OCI-LY3 (cell line): ENCODE data around the gene NEK2.

ENCODE experiments used
- H2AFZ ChIP-seq: fragments of 200-600, 300-600 bp; shearing (Covaris generic); 2 replicates; pipeline ENCODE4 v1.6.0; 2014; ENCODE audit warnings: antibody characterized with exemption, low read depth, low read length
- H3K27ac ChIP-seq: fragments of 200-600, 300-600 bp; sonication (generic); 2 replicates; pipeline ENCODE4 v1.5.1; 2014; ENCODE audit warnings: mild to moderate bottlenecking, low read length, moderate library complexity, mixed read lengths
- H3K27me3 ChIP-seq: fragments of 200-600, 300-600 bp; sonication (generic); 2 replicates; pipeline ENCODE4 v1.6.1; 2014; ENCODE audit warnings: low read depth, low read length, mixed read lengths
- H3K36me3 ChIP-seq: fragments of 200-600, 300-600 bp; sonication (generic); replicated peaks from 2 replicates; pipeline ENCODE3; 2014; ENCODE audit warnings: low read depth, low read length, mixed read lengths
- H3K4me1 ChIP-seq: fragments of 300-600, 200-600 bp; sonication (generic); 2 replicates; pipeline ENCODE4 v1.6.1; 2014; ENCODE audit warnings: low read length, mixed read lengths
- H3K4me2 ChIP-seq: fragments of 200-600, 300-600 bp; sonication (generic); 2 replicates; pipeline ENCODE4 v1.6.1; 2014; ENCODE audit warnings: low read length, mixed read lengths
- H3K4me3 ChIP-seq: fragments of 300-600, 200-600 bp; sonication (generic); 2 replicates; pipeline ENCODE4 v1.5.1; 2014; ENCODE audit warnings: antibody characterized with exemption, mild to moderate bottlenecking, low read length, moderate library complexity
- H3K79me2 ChIP-seq: fragments of 300-600, 200-600 bp; shearing (Covaris generic); 2 replicates; pipeline ENCODE4 v1.6.1; 2014; ENCODE audit warnings: mild to moderate bottlenecking, low read length, mixed read lengths
- H3K9ac ChIP-seq: fragments of 300-600, 200-600 bp; shearing (Covaris generic); 2 replicates; pipeline ENCODE4 v1.6.0; 2014; ENCODE audit warnings: mild to moderate bottlenecking, low read length, moderate library complexity
- H3K9me3 ChIP-seq: fragments of 200-600, 300-600 bp; shearing (Covaris generic); 2 replicates; pipeline ENCODE4 v1.6.1; 2014; ENCODE audit warnings: low read length, mixed read lengths; ENCODE audit not compliant: insufficient read depth
- H4K20me1 ChIP-seq: fragments of 200-600, 300-600 bp; sonication (generic); 2 replicates; pipeline ENCODE4 v1.6.1; 2016; ENCODE audit warnings: low read length, mixed read lengths; ENCODE audit not compliant: insufficient read depth
- CTCF ChIP-seq: fragments of 200-600, 300-600 bp; sonication (generic); IDR thresholded peaks from 2 replicates; pipeline ENCODE4 v1.5.1; 2014; ENCODE audit warnings: antibody characterized with exemption, low read length, low read depth
- EZH2phosphoT487 ChIP-seq: fragments of 200-600 bp; shearing (Covaris generic); IDR thresholded peaks from 2 replicates; pipeline ENCODE4 v1.6.1; 2018; ENCODE audit warnings: antibody characterized with exemption, mixed run types, low read depth

Gene NEK2

GRCh38 chr1:211648980-211649934 lies 26.2 kb downstream of the NEK2 start:
- H3K9me3 ChIP-seq = no peaks in the 10 kb centered on the region
- no peaks in the 10 kb centered on the region for H4K20me1 ChIP-seq
- H3K36me3 ChIP-seq = no peaks in the 10 kb centered on the region
- peaks cover 19% of the 10 kb centered on the region for H3K27me3 ChIP-seq
- H2AFZ ChIP-seq = no peak overlapping the region
- H3K4me1 ChIP-seq = peaks cover 6% of the 10 kb centered on the region; the same call in 1 of the 2 replicates
- no peak overlapping the region for H3K4me2 ChIP-seq
- H3K79me2 ChIP-seq = no peaks in the 10 kb centered on the region
- TF ChIP-seq CTCF (peak; percentile 84), EZH2phosphoT487 (no peak)
- H3K9ac ChIP-seq = no peak overlapping the region
- H3K27ac ChIP-seq = no peak overlapping the region
- no peak overlapping the region for H3K4me3 ChIP-seq

GRCh38 chr1:211648336-211648735 lies 27.1 kb downstream of the NEK2 start:
- peaks cover 6% of the 10 kb centered on the region; the same call in 1 of the 2 replicates for H3K4me1 ChIP-seq
- H4K20me1 ChIP-seq = no peaks in the 10 kb centered on the region
- H2AFZ ChIP-seq = no peak overlapping the region
- H3K27me3 ChIP-seq = peaks cover 14% of the 10 kb centered on the region
- no peaks in the 10 kb centered on the region for H3K36me3 ChIP-seq
- no peak overlapping the region for H3K4me3 ChIP-seq
- no peak overlapping the region for H3K27ac ChIP-seq
- H3K9me3 ChIP-seq = no peaks in the 10 kb centered on the region
- no peak overlapping the region for H3K9ac ChIP-seq
- H3K79me2 ChIP-seq = no peaks in the 10 kb centered on the region
- no peak overlapping the region for H3K4me2 ChIP-seq
- TF ChIP-seq CTCF (no peak), EZH2phosphoT487 (no peak)

GRCh38 chr1:211647711-211648121 lies 27.7 kb downstream of the NEK2 start:
- H3K9ac ChIP-seq = no peak overlapping the region

More at GRCh38 chr1:211647711-211648121, 27.7 kb downstream of the NEK2 start:
- Histone ChIP-seq H3K79me2 (no peaks in the 10 kb centered on the region), H2AFZ (no peak overlapping the region), H3K4me3 (no peak overlapping the region), H3K36me3 (no peaks in the 10 kb centered on the region), H3K9me3 (no peaks in the 10 kb centered on the region), H3K4me2 (no peak overlapping the region), H3K27me3 (peaks cover 14% of the 10 kb centered on the region), H3K4me1 (peaks cover 6% of the 10 kb centered on the region; the same call in 1 of the 2 replicates), H3K27ac (no peak overlapping the region), H4K20me1 (no peaks in the 10 kb centered on the region)
- TF ChIP-seq EZH2phosphoT487 (no peak), CTCF (no peak)
